CD4-positive, CD25-positive, alpha-beta regulatory T cell (primary cell): ENCODE measurements around the gene LYG1. TPM values are rescaled to one million over a fixed set of nuclear protein-coding genes. Genes with fewer than 3 reads are reported as not detected.

ENCODE experiments used
- polyA plus RNA-seq, 4 donors: library from polyadenylated mRNA; unstranded; fragments of 300-500 nt; fragmentation: Illumina TruSeq; gene quantifications; one replicate each; pipeline ENCODE4 v1.2.3, GENCODE V29; 2021
- total RNA-seq: library from RNA; stranded (reverse); gene quantifications from one replicate; pipeline ENCODE4 v1.2.3, GENCODE V29; 2022

LYG1 gene
- total and polyA plus RNA-seq, 5 donors from 2014 or later = 0.46 to 2.0 TPM; not detected in 3

Other genes with a start within 250 kb of the LYG1 start
- gene C2orf15, start 159.5 kb downstream of the LYG1 start, total RNA-seq = 2.0 TPM
- gene C2orf15, start 159.5 kb downstream of the LYG1 start, polyA plus RNA-seq = 1 to 10 TPM; 2.1 to 5.4 (median 3.2) TPM
- gene TSGA10, start 146.3 kb downstream of the LYG1 start, total RNA-seq = 7.7 TPM
- gene TSGA10, start 146.3 kb downstream of the LYG1 start, polyA plus RNA-seq = 10 to 100 TPM in 3 of 4 donors, 1 to 10 TPM in 1; 9.1 to 17.2 (median 14.6) TPM
- 11.5 TPM for gene LIPT1, start 146.2 kb downstream of the LYG1 start, total RNA-seq
- 10 to 100 TPM; 17.2 to 27.4 (median 25.6) TPM for gene LIPT1, start 146.2 kb downstream of the LYG1 start, polyA plus RNA-seq
- 32.1 TPM for gene MITD1, start 120.1 kb downstream of the LYG1 start, total RNA-seq
- 10 to 100 TPM; 49.8 to 69.1 (median 52.8) TPM for gene MITD1, start 120.1 kb downstream of the LYG1 start, polyA plus RNA-seq
- gene MRPL30, start 120.0 kb downstream of the LYG1 start, total RNA-seq = 13.9 TPM
- 10 to 100 TPM; 15.8 to 19.8 (median 17.2) TPM for gene MRPL30, start 120.0 kb downstream of the LYG1 start, polyA plus RNA-seq
- gene LYG2, start 45.5 kb downstream of the LYG1 start, total RNA-seq = not detected
- not detected for gene LYG2, start 45.5 kb downstream of the LYG1 start, polyA plus RNA-seq
- 15.1 TPM for gene TXNDC9, start 35.1 kb upstream of the LYG1 start, total RNA-seq
- gene TXNDC9, start 35.1 kb upstream of the LYG1 start, polyA plus RNA-seq = 10 to 100 TPM; 57.6 to 83.6 (median 72.8) TPM
- gene EIF5B, start 36.2 kb upstream of the LYG1 start, total RNA-seq = 38.0 TPM
- 1 to 10 TPM; 2.9 to 4.6 (median 4.0) TPM for gene EIF5B, start 36.2 kb upstream of the LYG1 start, polyA plus RNA-seq
- gene REV1, start 188.8 kb upstream of the LYG1 start, total RNA-seq = 60.3 TPM
- gene REV1, start 188.8 kb upstream of the LYG1 start, polyA plus RNA-seq = 10 to 100 TPM; 12.4 to 18.6 (median 16.9) TPM